ENCODE measurements around the gene MBLAC1.
A peak's percentile ranks its signal among the peaks of the same experiment; 100 is the strongest.

MBLAC1 gene

GRCh38 chr7:100081535-100082102 is 45.1 kb upstream of the MBLAC1 start, which contains the start of gene ZNF3:
ZNF3 (minus strand) TSS chr7:100081723; CDS start chr7:100077357, 4,366 bp downstream.
- Histone ChIP-seq H3K9ac (ENCODE audit: low read length) (peak within 1 kb of the TSS; percentile 98), H4K12ac (ENCODE audit: low read depth, low read length) (peak within 1 kb of the TSS; percentile 99), H2BK5ac (ENCODE audit: low read depth, low read length, poor library complexity) (peak within 1 kb of the TSS; percentile 91), H3K79me2 (ENCODE audit: control insufficient read depth, insufficient read depth, low read length, poor library complexity) (peaks cover 15% of the 10 kb centered on the region), H3K27ac (ENCODE audit: low read depth, low read length) (peak within 1 kb of the TSS; percentile 57), H2AK5ac (ENCODE audit: low read length) (peak within 1 kb of the TSS; percentile 97), H3K4ac (ENCODE audit: low read depth, low read length) (peak within 1 kb of the TSS; percentile 99), H3K14ac (ENCODE audit: low read length) (peak within 1 kb of the TSS; percentile 99), H3K18ac (ENCODE audit: low read length) (peak within 1 kb of the TSS; percentile 98), H2BK12ac (ENCODE audit: low read length) (no peak within 1 kb of the TSS), H3K4me2 (ENCODE audit: low read length) (peak within 1 kb of the TSS; percentile 93), H3K27me3 (ENCODE audit: insufficient read depth, low read length) (no peaks in the 10 kb centered on the region), H2AFZ (ENCODE audit: insufficient read depth, low read length, poor library complexity) (peak within 1 kb of the TSS; percentile 93), H3K4me1 (ENCODE audit: control insufficient read depth in 1 of 2, insufficient read depth in 2 of 2, low read length in 2 of 2) (peaks cover 2 to 4% of the 10 kb centered on the region in 2 experiments), H2BK120ac (ENCODE audit: insufficient read depth, low read length, poor library complexity) (peak within 1 kb of the TSS; percentile 95), H3K9me3 (ENCODE audit: insufficient read depth, low read depth, low read length) (no peaks in the 10 kb centered on the region), H3K36me3 (ENCODE audit: control insufficient read depth in 1 of 2, insufficient read depth in 2 of 2, low read length in 2 of 2) (peaks cover 17 to 20% of the 10 kb centered on the region in 2 experiments), H4K91ac (ENCODE audit: low read depth, low read length) (peak within 1 kb of the TSS; percentile 99), H4K8ac (ENCODE audit: low read depth, low read length) (peak within 1 kb of the TSS; percentile 99), H3K4me3 (ENCODE audit: low read depth, low read length) (peak within 1 kb of the TSS; percentile 99), H3K79me1 (ENCODE audit: low read length) (peaks cover 6% of the 10 kb centered on the region), H3K23ac (ENCODE audit: low read length) (peak within 1 kb of the TSS; percentile 64)
- DNase-seq = peak; percentile 98 to 99
- no CpG with 5 or more reads among the region's 55 CpGs for WGBS (ENCODE audit: extremely low coverage, insufficient coverage, insufficient read length)

- Histone ChIP-seq H4K12ac (ENCODE audit: low read depth, low read length) (no peak overlapping the region), H3K9ac (ENCODE audit: low read length) (no peak overlapping the region), H2AK5ac (ENCODE audit: low read length) (no peak overlapping the region), H3K27me3 (ENCODE audit: insufficient read depth, low read length) (no peaks in the 10 kb centered on the region), H4K91ac (ENCODE audit: low read depth, low read length) (no peak overlapping the region), H3K4me2 (ENCODE audit: low read length) (peak overlapping the region; percentile 63), H3K14ac (ENCODE audit: low read length) (no peak overlapping the region), H3K4me3 (ENCODE audit: low read depth, low read length) (no peak overlapping the region), H2BK12ac (ENCODE audit: low read length) (no peak overlapping the region), H3K18ac (ENCODE audit: low read length) (no peak overlapping the region), H3K23ac (ENCODE audit: low read length) (no peak overlapping the region), H3K36me3 (ENCODE audit: control insufficient read depth in 1 of 2, insufficient read depth in 2 of 2, low read length in 2 of 2) (peaks cover 10 to 13% of the 10 kb centered on the region in 2 experiments), H2BK5ac (ENCODE audit: low read depth, low read length, poor library complexity) (no peak overlapping the region), H3K9me3 (ENCODE audit: insufficient read depth, low read depth, low read length) (no peaks in the 10 kb centered on the region), H3K4ac (ENCODE audit: low read depth, low read length) (no peak overlapping the region), H4K8ac (ENCODE audit: low read depth, low read length) (no peak overlapping the region), H3K4me1 (ENCODE audit: control insufficient read depth in 1 of 2, insufficient read depth in 2 of 2, low read length in 2 of 2) (peaks cover 7 to 10% of the 10 kb centered on the region in 2 experiments), H2BK120ac (ENCODE audit: insufficient read depth, low read length, poor library complexity) (no peak overlapping the region), H3K79me2 (ENCODE audit: control insufficient read depth, insufficient read depth, low read length, poor library complexity) (peaks cover 15% of the 10 kb centered on the region), H2AFZ (ENCODE audit: insufficient read depth, low read length, poor library complexity) (no peak overlapping the region), H3K27ac (ENCODE audit: low read depth, low read length) (no peak overlapping the region), H3K79me1 (ENCODE audit: low read length) (peaks cover 13% of the 10 kb centered on the region)
- no CpG with 5 or more reads among the region's 4 CpGs for WGBS (ENCODE audit: extremely low coverage, insufficient coverage, insufficient read length)
- DNase-seq = no peak
These were observed 43.8 kb upstream of the MBLAC1 start for GRCh38 chr7:100082978-100083377.

- H2AK5ac ChIP-seq (ENCODE audit: low read length) = no peak overlapping the region
- H3K9me3 ChIP-seq (ENCODE audit: insufficient read depth, low read depth, low read length) = no peaks in the 10 kb centered on the region
- H4K8ac ChIP-seq (ENCODE audit: low read depth, low read length) = no peak overlapping the region
- no peak overlapping the region for H3K9ac ChIP-seq (ENCODE audit: low read length)
- WGBS (ENCODE audit: extremely low coverage, insufficient coverage, insufficient read length) = no CpG with 5 or more reads among the region's 3 CpGs
- no peak overlapping the region for H3K14ac ChIP-seq (ENCODE audit: low read length)
- no peak overlapping the region for H3K27ac ChIP-seq (ENCODE audit: low read depth, low read length)
- H2AFZ ChIP-seq (ENCODE audit: insufficient read depth, low read length, poor library complexity) = no peak overlapping the region
- no peak overlapping the region for H3K4me2 ChIP-seq (ENCODE audit: low read length)
- H3K79me1 ChIP-seq (ENCODE audit: low read length) = peaks cover 23% of the 10 kb centered on the region
- H3K18ac ChIP-seq (ENCODE audit: low read length) = no peak overlapping the region
- no peak overlapping the region for H3K23ac ChIP-seq (ENCODE audit: low read length)
- no peak overlapping the region for H3K4me3 ChIP-seq (ENCODE audit: low read depth, low read length)
- no peak overlapping the region for H2BK120ac ChIP-seq (ENCODE audit: insufficient read depth, low read length, poor library complexity)
- no peak for DNase-seq
- H3K4ac ChIP-seq (ENCODE audit: low read depth, low read length) = no peak overlapping the region
- H2BK5ac ChIP-seq (ENCODE audit: low read depth, low read length, poor library complexity) = no peak overlapping the region
- H3K79me2 ChIP-seq (ENCODE audit: control insufficient read depth, insufficient read depth, low read length, poor library complexity) = peaks cover 14% of the 10 kb centered on the region
- H3K36me3 ChIP-seq (ENCODE audit: control insufficient read depth in 1 of 2, insufficient read depth in 2 of 2, low read length in 2 of 2) = peaks cover 2 to 3% of the 10 kb centered on the region in 2 experiments
- H2BK12ac ChIP-seq (ENCODE audit: low read length) = no peak overlapping the region
- no peak overlapping the region for H4K12ac ChIP-seq (ENCODE audit: low read depth, low read length)
- H3K4me1 ChIP-seq (ENCODE audit: control insufficient read depth in 1 of 2, insufficient read depth in 2 of 2, low read length in 2 of 2) = peaks cover 10 to 15% of the 10 kb centered on the region in 2 experiments
- no peak overlapping the region for H4K91ac ChIP-seq (ENCODE audit: low read depth, low read length)
- H3K27me3 ChIP-seq (ENCODE audit: insufficient read depth, low read length) = no peaks in the 10 kb centered on the region
These were observed 41.3 kb upstream of the MBLAC1 start for GRCh38 chr7:100085515-100085914.

GRCh38 chr7:100087055-100087750 is 39.6 kb upstream of the MBLAC1 start:
- H2BK120ac ChIP-seq (ENCODE audit: insufficient read depth, low read length, poor library complexity) = peak overlapping the region; percentile 45
- no peak overlapping the region for H4K12ac ChIP-seq (ENCODE audit: low read depth, low read length)
- DNase-seq = peak; percentile 64 to 87
- H4K91ac ChIP-seq (ENCODE audit: low read depth, low read length) = peak overlapping the region; percentile 76
- H2AFZ ChIP-seq (ENCODE audit: insufficient read depth, low read length, poor library complexity) = no peak overlapping the region
- no peaks in the 10 kb centered on the region for H3K9me3 ChIP-seq (ENCODE audit: insufficient read depth, low read depth, low read length)
- H3K14ac ChIP-seq (ENCODE audit: low read length) = peak overlapping the region; percentile 62
- no peak overlapping the region for H3K9ac ChIP-seq (ENCODE audit: low read length)
- H2BK12ac ChIP-seq (ENCODE audit: low read length) = no peak overlapping the region
- H3K18ac ChIP-seq (ENCODE audit: low read length) = no peak overlapping the region
- H3K4me1 ChIP-seq (ENCODE audit: control insufficient read depth in 1 of 2, insufficient read depth in 2 of 2, low read length in 2 of 2) = peaks cover 9 to 15% of the 10 kb centered on the region in 2 experiments
- no peaks in the 10 kb centered on the region for H3K27me3 ChIP-seq (ENCODE audit: insufficient read depth, low read length)
- peak overlapping the region; percentile 91 for H3K27ac ChIP-seq (ENCODE audit: low read depth, low read length)
- H3K4me3 ChIP-seq (ENCODE audit: low read depth, low read length) = no peak overlapping the region
- H2BK5ac ChIP-seq (ENCODE audit: low read depth, low read length, poor library complexity) = peak overlapping the region; percentile 25
- no peak overlapping the region for H3K4ac ChIP-seq (ENCODE audit: low read depth, low read length)
- peaks cover 6% of the 10 kb centered on the region for H3K79me2 ChIP-seq (ENCODE audit: control insufficient read depth, insufficient read depth, low read length, poor library complexity)
- no peak overlapping the region for H2AK5ac ChIP-seq (ENCODE audit: low read length)
- H3K79me1 ChIP-seq (ENCODE audit: low read length) = peaks cover 17% of the 10 kb centered on the region
- H3K4me2 ChIP-seq (ENCODE audit: low read length) = peak overlapping the region; percentile 17
- H3K36me3 ChIP-seq (ENCODE audit: control insufficient read depth in 1 of 2, insufficient read depth in 2 of 2, low read length in 2 of 2) = peaks cover 13 to 19% of the 10 kb centered on the region in 2 experiments
- no peak overlapping the region for H3K23ac ChIP-seq (ENCODE audit: low read length)
- no peak overlapping the region for H4K8ac ChIP-seq (ENCODE audit: low read depth, low read length)
- WGBS (ENCODE audit: extremely low coverage, insufficient coverage, insufficient read length) = no CpG with 5 or more reads among the region's 10 CpGs
